HEK293 (cell line): ENCODE results near the gene CRTAC1.

Source experiments
- CTCF ChIA-PET: fragments of 350-600 bp; formaldehyde crosslinking; extraction: SDS; loops from one replicate; lab custom pipeline; 2021; ENCODE audit warnings: antibody characterized with exemption; lab: Yijun Ruan, JAX
- POLR2A ChIA-PET: fragments of 300-600 bp; formaldehyde crosslinking; extraction: SDS; loops from one replicate; lab custom pipeline; 2020; ENCODE audit warnings: antibody characterized with exemption, inconsistent platforms; lab: Yijun Ruan, JAX
- H3K27ac ChIP-seq: fragments of 200-500 bp; sonication (Bioruptor generic); 2 replicates; pipeline ENCODE4 v1.5.1; 2014; ENCODE audit warnings: low read depth, low read length, control low read depth, inconsistent platforms; ENCODE audit errors: extremely low read depth
- H3K36me3 ChIP-seq, 2 experiments: fragments of 200-500 bp in 1 of 2; sonication (Bioruptor generic) in 1 of 2; 1 replicate in 1 of 2; 2 replicates in 1 of 2; pipeline ENCODE4 v1.5.1; 2014 to 2017; ENCODE audit warnings: inconsistent platforms in 2 of 2, low read length in 2 of 2; ENCODE audit not compliant: control insufficient read depth in 2 of 2, insufficient read depth in 1 of 2
- H3K4me1 ChIP-seq: fragments of 200-500 bp; sonication (Bioruptor generic); 2 replicates; pipeline ENCODE4 v1.5.1; 2014; ENCODE audit warnings: mild to moderate bottlenecking, low read length, inconsistent platforms; ENCODE audit not compliant: control insufficient read depth, insufficient read depth
- H3K4me3 ChIP-seq: 2 replicates; pipeline ENCODE4 v1.5.1; 2011; ENCODE audit warnings: low read depth, mild to moderate bottlenecking, control low read depth, low read length, moderate library complexity
- H3K9me3 ChIP-seq: fragments of 200-500 bp; sonication (Bioruptor generic); 2 replicates; pipeline ENCODE4 v1.5.1; 2014; ENCODE audit warnings: low read depth, low read length, inconsistent platforms; ENCODE audit not compliant: control insufficient read depth, insufficient read depth
- EGR2 ChIP-seq: fragments of 450-650 bp; formaldehyde crosslinking; IDR thresholded peaks from 2 replicates; pipeline ENCODE4 v1.5.1; 2016; ENCODE audit warnings: low read depth, missing biosample characterization, missing genetic modification characterization
- HIC1 ChIP-seq: fragments of 450-650 bp; formaldehyde crosslinking; IDR thresholded peaks from 2 replicates; pipeline ENCODE4 v1.5.1; 2016; ENCODE audit warnings: missing biosample characterization, missing genetic modification characterization
- IKZF3 ChIP-seq: fragments of 450-650 bp; IDR thresholded peaks from 2 replicates; pipeline ENCODE4 v1.5.0; 2018; ENCODE audit warnings: missing biosample characterization, mild to moderate bottlenecking, missing genetic modification characterization, moderate library complexity
- INSM2 ChIP-seq: fragments of 450-650 bp; formaldehyde crosslinking; IDR thresholded peaks from 2 replicates; pipeline ENCODE4 v1.5.1; 2016; ENCODE audit warnings: missing biosample characterization, missing genetic modification characterization
- KLF1 ChIP-seq: fragments of 450-650 bp; formaldehyde crosslinking; IDR thresholded peaks from 2 replicates; pipeline ENCODE4 v1.5.1; 2016; ENCODE audit warnings: missing biosample characterization, missing genetic modification characterization
- KLF17 ChIP-seq: fragments of 450-650 bp; formaldehyde crosslinking; IDR thresholded peaks from 2 replicates; pipeline ENCODE4 v1.5.1; 2016; ENCODE audit warnings: missing biosample characterization, missing genetic modification characterization
- OVOL3 ChIP-seq: fragments of 450-650 bp; formaldehyde crosslinking; IDR thresholded peaks from 2 replicates; pipeline ENCODE4 v1.5.1; 2016; ENCODE audit warnings: missing biosample characterization, missing genetic modification characterization
- PRDM6 ChIP-seq: fragments of 450-650 bp; formaldehyde crosslinking; IDR thresholded peaks from 2 replicates; pipeline ENCODE4 v1.5.1; 2017; ENCODE audit warnings: missing biosample characterization, missing genetic modification characterization
- REST ChIP-seq: fragments of 450-650 bp; formaldehyde crosslinking; IDR thresholded peaks from 2 replicates; pipeline ENCODE4 v1.5.1; 2016; ENCODE audit warnings: missing biosample characterization, missing genetic modification characterization
- ZBTB21 ChIP-seq: fragments of 450-650 bp; formaldehyde crosslinking; IDR thresholded peaks from 2 replicates; pipeline ENCODE4 v1.5.1; 2017; ENCODE audit warnings: missing biosample characterization, missing genetic modification characterization
- ZBTB8A ChIP-seq: fragments of 450-650 bp; formaldehyde crosslinking; IDR thresholded peaks from 2 replicates; pipeline ENCODE4 v1.5.1; 2016; ENCODE audit warnings: missing biosample characterization, missing genetic modification characterization
- ZNF10 ChIP-seq: fragments of 450-650 bp; formaldehyde crosslinking; IDR thresholded peaks from 2 replicates; pipeline ENCODE4 v1.5.1; 2017; ENCODE audit warnings: missing biosample characterization, missing genetic modification characterization
- ZNF112 ChIP-seq: fragments of 450-650 bp; formaldehyde crosslinking; IDR thresholded peaks from 2 replicates; pipeline ENCODE4 v1.5.0; 2017; ENCODE audit warnings: missing biosample characterization, missing genetic modification characterization
- ZNF211 ChIP-seq: fragments of 450-650 bp; formaldehyde crosslinking; IDR thresholded peaks from 2 replicates; pipeline ENCODE4 v1.5.1; 2016; ENCODE audit warnings: low read depth, missing biosample characterization, missing genetic modification characterization
- ZNF571 ChIP-seq: fragments of 450-650 bp; formaldehyde crosslinking; IDR thresholded peaks from 2 replicates; pipeline ENCODE4 v1.5.0; 2017; ENCODE audit warnings: missing biosample characterization, missing genetic modification characterization
- ZNF670 ChIP-seq: fragments of 450-650 bp; formaldehyde crosslinking; IDR thresholded peaks from 2 replicates; pipeline ENCODE4 v1.5.1; 2016; ENCODE audit warnings: missing biosample characterization, missing genetic modification characterization, low read depth
- ZNF692 ChIP-seq: fragments of 450-650 bp; formaldehyde crosslinking; IDR thresholded peaks from 2 replicates; pipeline ENCODE4 v1.5.1; 2016; ENCODE audit warnings: missing biosample characterization, missing genetic modification characterization
- ZNF791 ChIP-seq: fragments of 450-650 bp; formaldehyde crosslinking; IDR thresholded peaks from 2 replicates; pipeline ENCODE4 v1.5.1; 2016; ENCODE audit warnings: missing biosample characterization, missing genetic modification characterization
- ZNF843 ChIP-seq: fragments of 450-650 bp; formaldehyde crosslinking; IDR thresholded peaks from 2 replicates; pipeline ENCODE4 v1.5.1; 2016; ENCODE audit warnings: missing biosample characterization, missing genetic modification characterization

The CRTAC1 gene

GRCh38 chr10:97919012-97919411 is 111.4 kb downstream of the CRTAC1 start:
- POLR2A ChIA-PET: no interaction called here

GRCh38 chr10:97916586-97916985 is 113.8 kb downstream of the CRTAC1 start:
- Histone ChIP-seq H3K27ac (no peak overlapping the region), H3K36me3 (no peaks in the 10 kb centered on the region), H3K9me3 (no peaks in the 10 kb centered on the region), H3K4me3 (no peak overlapping the region), H3K4me1 (no peaks in the 10 kb centered on the region)
- ChIA-PET CTCF (interaction anchor here (0.6 to 6.5 kb wide), 7 partner anchors 92 to 478 kb away, joined by 3 to 137 read pairs (median 4); no protein-coding TSS in a partner anchor), POLR2A (no interaction called here)
- no peak for TF ChIP-seq ZBTB8A
- no peak for TF ChIP-seq IKZF3 (tag by site-specific recombination)
- TF ChIP-seq KLF17 (tag by site-specific recombination): no peak
- no peak for TF ChIP-seq OVOL3 (tag by site-specific recombination)
- no peak for TF ChIP-seq EGR2 (tag by site-specific recombination)
- no peak for TF ChIP-seq REST (tag by site-specific recombination)
- no peak for TF ChIP-seq ZNF112 (tag by site-specific recombination)
- TF ChIP-seq KLF1 (tag by site-specific recombination): no peak
- TF ChIP-seq PRDM6 (tag by site-specific recombination): no peak
- TF ChIP-seq ZNF791: no peak
- no peak for TF ChIP-seq ZNF843 (tag by site-specific recombination)
- TF ChIP-seq ZNF670 (tag by site-specific recombination): no peak
- no peak for TF ChIP-seq ZNF211

More at GRCh38 chr10:97919012-97919411, 111.4 kb downstream of the CRTAC1 start:
- no peak overlapping the region for H3K27ac ChIP-seq
- H3K4me1 ChIP-seq: no peaks in the 10 kb centered on the region
- H3K9me3 ChIP-seq: no peaks in the 10 kb centered on the region
- H3K4me3 ChIP-seq: no peak overlapping the region
- no peaks in the 10 kb centered on the region for H3K36me3 ChIP-seq
- CTCF ChIA-PET: interaction anchor here (1.0 to 6.5 kb wide), 3 partner anchors 21 to 126 kb away, joined by 3 to 137 read pairs (median 8); no protein-coding TSS in a partner anchor
- no peak for TF ChIP-seq ZNF10 (tag by site-specific recombination)

GRCh38 chr10:97915346-97916131 is 114.9 kb downstream of the CRTAC1 start:
- POLR2A ChIA-PET: interaction anchor here (0.6 kb wide), 1 partner anchor 145 kb away, joined by 4 read pairs; no protein-coding TSS in a partner anchor
- TF ChIP-seq HIC1: no peak
- TF ChIP-seq ZBTB21: no peak
- no peak for TF ChIP-seq ZNF571 (tag by site-specific recombination)
- TF ChIP-seq INSM2 (tag by site-specific recombination): no peak
- no peak for TF ChIP-seq ZNF692 (tag by site-specific recombination)

More at GRCh38 chr10:97915346-97916131, 114.9 kb downstream of the CRTAC1 start:
- CTCF ChIA-PET: interaction anchor here (0.6 to 6.5 kb wide), 35 partner anchors 9 to 1372 kb away, joined by 3 to 137 read pairs (median 4); partner anchors contain the start of genes CRTAC1 and R3HCC1L
- Histone ChIP-seq H3K36me3 (no peaks in the 10 kb centered on the region), H3K27ac (no peak overlapping the region), H3K4me3 (no peak overlapping the region), H3K9me3 (no peaks in the 10 kb centered on the region), H3K4me1 (no peaks in the 10 kb centered on the region)
